HAP-1 (cell line): Measurements from ENCODE around the gene GJB4.

Experiments used
- DNase-seq, 2 experiments: peaks; one replicate each; pipeline ENCODE4 v3.0.0-alpha.2; 2016 to 2020; ENCODE audit warnings: low spot score in 2 of 2
- H3K27me3 ChIP-seq: fragments of 250-450 bp; sonication (Bioruptor Pico); 2 replicates; pipeline ENCODE4 v1.5.1; 2020; ENCODE audit warnings: low read depth, mild to moderate bottlenecking, moderate library complexity
- H3K36me3 ChIP-seq: fragments of 250-450 bp; sonication (Bioruptor Pico); replicated peaks from 2 replicates; pipeline ENCODE4 v1.5.1; 2020; ENCODE audit warnings: mild to moderate bottlenecking
- H3K4me1 ChIP-seq: fragments of 250-450 bp; sonication (Bioruptor Pico); 2 replicates; pipeline ENCODE4 v1.5.1; 2020; ENCODE audit warnings: mild to moderate bottlenecking
- H3K4me3 ChIP-seq: fragments of 250-450 bp; sonication (Bioruptor Pico); 2 replicates; pipeline ENCODE4 v1.5.1; 2020; ENCODE audit warnings: mild to moderate bottlenecking, moderate library complexity
- H3K9me3 ChIP-seq: fragments of 250-450 bp; sonication (Bioruptor Pico); 2 replicates; pipeline ENCODE4 v1.5.1; 2020; ENCODE audit warnings: mild to moderate bottlenecking, moderate library complexity
- in situ Hi-C: fragments of 300-500 bp; cut with MboI; formaldehyde crosslinking; loops from 3 replicates; pipeline ENCODE4 v1.14.3; 2020; ENCODE audit warnings: low sequenced_read_pairs, inconsistent platforms, mixed read lengths

GJB4 gene

DNA sequence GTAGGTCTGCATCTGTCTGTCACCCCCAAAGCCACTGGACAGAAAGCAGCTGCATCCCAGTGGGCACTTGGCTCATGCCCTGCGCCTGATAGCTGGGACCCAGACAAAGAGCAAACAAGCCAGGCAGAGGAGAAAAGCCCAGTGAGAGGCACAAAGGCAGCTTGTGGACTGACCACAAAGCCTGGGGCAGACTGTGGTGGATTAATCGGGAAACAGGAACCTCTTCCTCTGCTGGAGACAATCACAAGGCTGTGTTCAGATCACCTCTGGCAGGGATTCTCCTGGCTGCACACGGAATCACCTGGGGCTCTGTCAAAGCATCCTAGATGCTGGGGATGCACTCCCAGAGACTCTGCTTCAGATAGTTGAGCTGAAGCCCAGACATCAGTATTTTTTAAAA is 19.9 kb upstream of the GJB4 start:
- in situ Hi-C loops: loop anchor here (10.0 kb wide), 1 partner anchor 1105 kb away; no protein-coding TSS in a partner anchor
- Histone ChIP-seq H3K4me3 (no peak overlapping the region), H3K27me3 (peaks cover 11% of the 10 kb centered on the region; the same call in 1 of the 2 replicates), H3K4me1 (no peaks in the 10 kb centered on the region), H3K36me3 (no peaks in the 10 kb centered on the region), H3K9me3 (no peaks in the 10 kb centered on the region)
- no peak for DNase-seq

GRCh38 chr1:34740161-34740868 is 19.2 kb upstream of the GJB4 start:
- no peak for DNase-seq
- in situ Hi-C loops: loop anchor here (10.0 kb wide), 1 partner anchor 1106 kb away; no protein-coding TSS in a partner anchor
- peaks cover 11% of the 10 kb centered on the region; the same call in 1 of the 2 replicates for H3K27me3 ChIP-seq
- no peak overlapping the region for H3K4me3 ChIP-seq
- H3K36me3 ChIP-seq: no peaks in the 10 kb centered on the region
- H3K4me1 ChIP-seq: no peaks in the 10 kb centered on the region
- no peaks in the 10 kb centered on the region for H3K9me3 ChIP-seq

- peaks cover 5% of the 10 kb centered on the region; the same call in 1 of the 2 replicates for H3K27me3 ChIP-seq
- peak; percentile 61 to 87 for DNase-seq
- no peaks in the 10 kb centered on the region for H3K4me1 ChIP-seq
- H3K4me3 ChIP-seq: no peak overlapping the region
- H3K9me3 ChIP-seq: no peaks in the 10 kb centered on the region
- H3K36me3 ChIP-seq: no peaks in the 10 kb centered on the region
- in situ Hi-C loops: loop anchor here (10.0 kb wide), 1 partner anchor 1108 kb away; no protein-coding TSS in a partner anchor
Measured at GRCh38 chr1:34742667-34743270, 16.8 kb upstream of the GJB4 start.

DNA sequence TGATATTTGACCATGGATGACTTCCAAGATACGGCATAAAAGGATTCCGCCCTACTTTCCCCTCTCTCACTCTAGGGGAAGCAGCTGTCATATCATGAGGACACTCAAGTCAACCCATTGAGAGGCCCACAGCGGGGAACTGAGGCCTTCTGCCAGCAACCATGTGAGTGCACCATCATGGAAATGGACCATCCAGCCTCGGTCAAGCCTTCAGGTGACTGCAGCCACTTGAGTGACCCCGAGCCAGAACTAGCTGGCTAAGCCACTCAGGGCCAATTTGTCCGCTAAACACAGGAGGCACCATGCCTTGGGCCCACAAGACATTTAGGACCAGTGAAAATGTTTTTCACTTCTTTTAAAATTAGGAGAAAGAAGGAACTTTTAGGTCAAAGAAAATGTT is 15.8 kb upstream of the GJB4 start:
- H3K36me3 ChIP-seq: no peaks in the 10 kb centered on the region
- no peaks in the 10 kb centered on the region for H3K9me3 ChIP-seq
- in situ Hi-C loops: loop anchor here (10.0 kb wide), 1 partner anchor 1109 kb away; no protein-coding TSS in a partner anchor
- H3K4me1 ChIP-seq: no peaks in the 10 kb centered on the region
- H3K27me3 ChIP-seq: peaks cover 5% of the 10 kb centered on the region; the same call in 1 of the 2 replicates
- no peak for DNase-seq
- no peak overlapping the region for H3K4me3 ChIP-seq

- Histone ChIP-seq H3K4me1 (no peaks in the 10 kb centered on the region), H3K4me3 (no peak overlapping the region), H3K27me3 (peaks cover 5% of the 10 kb centered on the region; the same call in 1 of the 2 replicates), H3K9me3 (no peaks in the 10 kb centered on the region), H3K36me3 (no peaks in the 10 kb centered on the region)
- in situ Hi-C loops: loop anchor here (10.0 kb wide), 1 partner anchor 1110 kb away; no protein-coding TSS in a partner anchor
- no peak for DNase-seq
Measured at GRCh38 chr1:34744851-34745250, 14.7 kb upstream of the GJB4 start.

DNA sequence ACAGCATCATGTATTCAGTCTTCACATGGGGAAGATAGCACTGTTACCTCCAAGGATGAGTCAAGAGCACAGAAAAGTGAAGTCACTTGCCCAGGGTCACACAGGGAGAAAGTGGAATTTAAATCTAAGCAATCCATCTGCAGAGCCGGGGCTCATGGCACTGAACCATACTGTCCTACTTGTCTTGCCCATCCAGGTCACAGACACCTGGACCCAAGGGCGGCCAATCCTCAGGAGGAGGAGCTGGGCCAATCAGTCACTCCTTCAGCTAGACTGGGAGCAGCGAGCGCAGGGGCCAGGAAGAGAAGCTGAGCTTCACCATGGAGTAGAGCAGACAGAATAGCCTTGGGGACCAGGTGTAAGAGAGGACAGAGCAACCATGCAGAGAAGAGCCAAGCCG is 13.9 kb upstream of the GJB4 start:
- no peaks in the 10 kb centered on the region for H3K9me3 ChIP-seq
- no peak overlapping the region for H3K4me3 ChIP-seq
- no peak for DNase-seq
- in situ Hi-C loops: loop anchor here (10.0 kb wide), 1 partner anchor 1111 kb away; no protein-coding TSS in a partner anchor
- no peaks in the 10 kb centered on the region for H3K4me1 ChIP-seq
- peaks cover 5% of the 10 kb centered on the region; the same call in 1 of the 2 replicates for H3K27me3 ChIP-seq
- H3K36me3 ChIP-seq: no peaks in the 10 kb centered on the region

DNA sequence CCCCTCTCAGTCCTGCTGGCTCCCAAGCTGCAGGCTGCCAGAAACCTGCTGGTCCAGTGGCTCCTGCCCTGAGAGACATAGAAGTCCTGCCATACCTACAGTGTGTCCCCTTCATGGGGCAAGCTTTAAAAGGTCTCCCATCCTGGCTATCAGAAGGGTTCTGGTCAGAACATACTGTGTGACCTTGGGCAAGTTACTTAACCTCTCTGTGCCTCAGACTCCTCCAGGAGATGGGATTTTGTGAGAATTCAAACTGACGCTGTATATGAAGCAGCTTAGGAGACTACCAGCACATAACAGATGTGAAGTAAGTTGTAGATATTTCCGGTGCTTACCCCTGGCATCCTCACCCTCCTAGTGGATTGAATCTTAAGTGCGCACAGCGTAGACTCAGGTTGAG is 13.4 kb upstream of the GJB4 start:
- H3K9me3 ChIP-seq: no peaks in the 10 kb centered on the region
- no peak for DNase-seq
- no peaks in the 10 kb centered on the region for H3K36me3 ChIP-seq
- in situ Hi-C loops: loop anchor here (10.0 kb wide), 1 partner anchor 1111 kb away; no protein-coding TSS in a partner anchor
- no peak overlapping the region for H3K4me3 ChIP-seq
- H3K27me3 ChIP-seq: peaks cover 5% of the 10 kb centered on the region; the same call in 1 of the 2 replicates
- no peaks in the 10 kb centered on the region for H3K4me1 ChIP-seq

GRCh38 chr1:34746785-34747637 is 12.5 kb upstream of the GJB4 start:
- in situ Hi-C loops: loop anchor here (10.0 kb wide), 1 partner anchor 1112 kb away; no protein-coding TSS in a partner anchor

GRCh38 chr1:34747638-34747941 is 11.9 kb upstream of the GJB4 start:
- in situ Hi-C loops: loop anchor here (10.0 kb wide), 1 partner anchor 1113 kb away; no protein-coding TSS in a partner anchor
- DNase-seq: no peak
- peaks cover 5% of the 10 kb centered on the region; the same call in 1 of the 2 replicates for H3K27me3 ChIP-seq

More at GRCh38 chr1:34746785-34747637, 12.5 kb upstream of the GJB4 start:
- H3K4me1 ChIP-seq: no peaks in the 10 kb centered on the region
- H3K27me3 ChIP-seq: peaks cover 5% of the 10 kb centered on the region; the same call in 1 of the 2 replicates
- H3K9me3 ChIP-seq: no peaks in the 10 kb centered on the region
- DNase-seq: no peak
- no peak overlapping the region for H3K4me3 ChIP-seq
- no peaks in the 10 kb centered on the region for H3K36me3 ChIP-seq

GRCh38 chr1:34749992-34750391 is 9.5 kb upstream of the GJB4 start:
- H3K4me3 ChIP-seq: no peak overlapping the region
- DNase-seq: no peak
- no peaks in the 10 kb centered on the region for H3K9me3 ChIP-seq
- in situ Hi-C loops: loop anchor here (10.0 kb wide), 1 partner anchor 1115 kb away; no protein-coding TSS in a partner anchor
- H3K36me3 ChIP-seq: no peaks in the 10 kb centered on the region
- no peaks in the 10 kb centered on the region for H3K27me3 ChIP-seq
- H3K4me1 ChIP-seq: no peaks in the 10 kb centered on the region

More at GRCh38 chr1:34747638-34747941, 11.9 kb upstream of the GJB4 start:
- no peaks in the 10 kb centered on the region for H3K4me1 ChIP-seq
- no peaks in the 10 kb centered on the region for H3K36me3 ChIP-seq
- no peak overlapping the region for H3K4me3 ChIP-seq
- H3K9me3 ChIP-seq: no peaks in the 10 kb centered on the region

- no peak overlapping the region for H3K4me3 ChIP-seq
- H3K4me1 ChIP-seq: no peaks in the 10 kb centered on the region
- H3K36me3 ChIP-seq: no peaks in the 10 kb centered on the region
- H3K9me3 ChIP-seq: no peaks in the 10 kb centered on the region
- no peaks in the 10 kb centered on the region for H3K27me3 ChIP-seq
- DNase-seq: no peak
- in situ Hi-C loops: no loop called here
Measured at GRCh38 chr1:34750610-34751009, 8.9 kb upstream of the GJB4 start.

GRCh38 chr1:34753163-34753562 is 6.4 kb upstream of the GJB4 start:
- Histone ChIP-seq H3K4me1 (no peaks in the 10 kb centered on the region), H3K27me3 (no peaks in the 10 kb centered on the region), H3K4me3 (no peak overlapping the region), H3K9me3 (no peaks in the 10 kb centered on the region), H3K36me3 (no peaks in the 10 kb centered on the region)
- in situ Hi-C loops: no loop called here
- DNase-seq: no peak

DNA sequence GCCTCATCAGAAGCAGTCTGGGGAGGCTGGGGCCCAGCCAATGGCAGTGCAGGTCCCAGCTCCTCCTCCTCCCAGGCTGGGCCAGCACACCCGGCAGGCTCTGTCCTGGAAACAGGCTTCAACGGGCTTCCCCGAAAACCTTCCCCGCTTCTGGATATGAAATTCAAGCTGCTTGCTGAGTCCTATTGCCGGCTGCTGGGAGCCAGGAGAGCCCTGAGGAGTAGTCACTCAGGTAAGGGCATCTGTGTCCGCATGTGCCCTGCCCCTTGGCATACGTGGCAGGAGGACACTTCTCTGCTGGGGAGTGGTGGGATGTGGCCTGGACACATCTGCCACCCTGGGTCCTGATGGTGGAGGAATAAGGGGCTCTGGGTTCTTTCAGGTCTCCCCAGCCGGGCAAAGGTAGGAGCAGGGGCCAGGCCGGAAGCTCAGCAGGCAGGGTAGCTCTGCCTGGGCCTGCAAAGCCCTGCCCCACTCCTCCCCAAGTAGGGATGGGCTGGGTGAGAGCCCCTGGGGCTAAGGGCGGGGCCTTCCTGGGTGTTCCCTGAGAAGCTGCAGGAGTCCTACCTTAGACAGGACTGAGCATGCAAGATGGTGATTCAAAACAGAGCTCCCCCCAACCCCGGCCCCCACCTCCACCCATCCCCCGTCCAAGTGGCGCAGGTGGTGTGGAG is 4.4 kb upstream of the GJB4 start, which contains the start of gene GJB5:
Gene GJB5 (plus strand): TSS at position 84 of the 674 bp plus-strand sequence. CDS start 2,284 bp downstream, outside the sequence.
- no peaks in the 10 kb centered on the region for H3K27me3 ChIP-seq
- no peak for DNase-seq
- no peaks in the 10 kb centered on the region for H3K36me3 ChIP-seq
- H3K9me3 ChIP-seq: no peaks in the 10 kb centered on the region
- no peaks in the 10 kb centered on the region for H3K4me1 ChIP-seq
- in situ Hi-C loops: no loop called here
- H3K4me3 ChIP-seq: no peak within 1 kb of the TSS
